LHCN-M2 (cell line): ENCODE measurements around the gene FUZ. TPM values are rescaled to one million over a fixed set of nuclear protein-coding genes. Genes with fewer than 3 reads are reported as not detected.
"Not testable (repeated sequence)": the region's sequence is repeated elsewhere in the genome, so short reads cannot be mapped to it uniquely, and the experiment has no call there.

Experiments
- DNase-seq: peaks from one replicate; pipeline ENCODE4 v3.0.0-alpha.2; 2012; ENCODE audit warnings: low read depth
- total RNA-seq: library from RNA; depleted of rRNA; stranded (reverse); fragments of >200 nt; gene quantifications from 2 replicates; pipeline ENCODE4 v1.2.3, GENCODE V29; 2014

Gene FUZ
- total RNA-seq, 1 experiment from 2014 or later, result 27.6 TPM

- no peak for DNase-seq
These were observed 20.5 kb upstream of the FUZ start for GRCh38 chr19:49833599-49833998.

GRCh38 chr19:49832556-49832955 is 19.5 kb upstream of the FUZ start:
- DNase-seq, result peak; percentile 47

- DNase-seq, result no peak
These were observed 18.5 kb upstream of the FUZ start for GRCh38 chr19:49831592-49831991.

- DNase-seq, result no peak
These were observed 17.7 kb upstream of the FUZ start for GRCh38 chr19:49830766-49831165.

GRCh38 chr19:49829721-49830120 is 16.6 kb upstream of the FUZ start:
- no peak for DNase-seq

GRCh38 chr19:49829200-49829599 is 16.1 kb upstream of the FUZ start:
- no peak for DNase-seq

GRCh38 chr19:49827034-49827433 is 13.9 kb upstream of the FUZ start:
- DNase-seq, result no peak

- no peak for DNase-seq
These were observed 11.6 kb upstream of the FUZ start for GRCh38 chr19:49824662-49825061.

- no peak for DNase-seq
These were observed 10.4 kb upstream of the FUZ start for GRCh38 chr19:49823472-49823871.

GRCh38 chr19:49820125-49820524 is 7.0 kb upstream of the FUZ start:
- DNase-seq, result no peak

- DNase-seq, result not testable (repeated sequence)
These were observed 6.5 kb upstream of the FUZ start for GRCh38 chr19:49819452-49820115.

GRCh38 chr19:49818649-49819370 is 5.7 kb upstream of the FUZ start:
- no peak for DNase-seq

GRCh38 chr19:49817964-49818648 is 5.0 kb upstream of the FUZ start, which contains the start of gene MED25:
Gene MED25 (plus strand): TSS chr19:49818289. CDS start chr19:49818342, 53 bp downstream.
- peak; percentile 80 for DNase-seq

GRCh38 chr19:49816590-49816989 is 3.5 kb upstream of the FUZ start:
- DNase-seq, result no peak

- no peak for DNase-seq
These were observed 918 bp upstream of the FUZ start for GRCh38 chr19:49814010-49814409.

GRCh38 chr19:49812452-49812996 is 568 bp downstream of the FUZ start:
- DNase-seq, result no peak

- DNase-seq, result no peak
These were observed 1.8 kb downstream of the FUZ start for GRCh38 chr19:49811328-49811727.

- DNase-seq, result no peak
These were observed 3.1 kb downstream of the FUZ start for GRCh38 chr19:49809941-49810389.

GRCh38 chr19:49809160-49809940 is 3.7 kb downstream of the FUZ start:
- no peak for DNase-seq

GRCh38 chr19:49808711-49809159 is 4.4 kb downstream of the FUZ start:
- DNase-seq, result peak; percentile 68
